HG02588 (cell line): Measurements from ENCODE around the gene PLXNB2.
A peak's percentile ranks its signal among the peaks of the same experiment; 100 is the strongest.
"Not testable (repeated sequence)": the region's sequence is repeated elsewhere in the genome, so short reads cannot be mapped to it uniquely, and the experiment has no call there.

ENCODE experiments used
- ATAC-seq: cut with Tn5 transposase; IDR thresholded peaks from one replicate; pipeline ENCODE4 v1.9.1; 2021; ENCODE audit warnings: mild to moderate bottlenecking, moderate library complexity; ENCODE audit not compliant: unreplicated experiment

Gene PLXNB2

DNA sequence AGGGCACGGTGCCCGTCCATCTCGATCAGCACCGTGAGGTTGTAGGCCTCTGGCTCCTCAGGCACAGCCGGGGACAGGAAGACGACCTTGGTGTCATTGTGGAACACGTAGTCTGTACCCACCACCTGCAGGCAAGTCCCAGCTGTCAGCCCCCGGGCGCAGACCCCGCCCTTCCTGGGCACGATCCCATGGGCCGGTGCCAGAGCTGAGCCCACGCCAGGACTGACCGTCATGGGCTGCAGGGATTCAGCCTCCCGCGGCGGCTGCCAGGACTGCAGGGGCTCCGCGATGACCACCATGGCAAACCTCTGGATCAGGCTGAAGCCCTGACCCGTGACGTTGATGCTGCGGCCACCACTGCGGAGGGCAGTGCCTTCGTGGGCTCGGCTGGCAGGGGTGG is 25.5 kb downstream of the PLXNB2 start:
- no peak for ATAC-seq

DNA sequence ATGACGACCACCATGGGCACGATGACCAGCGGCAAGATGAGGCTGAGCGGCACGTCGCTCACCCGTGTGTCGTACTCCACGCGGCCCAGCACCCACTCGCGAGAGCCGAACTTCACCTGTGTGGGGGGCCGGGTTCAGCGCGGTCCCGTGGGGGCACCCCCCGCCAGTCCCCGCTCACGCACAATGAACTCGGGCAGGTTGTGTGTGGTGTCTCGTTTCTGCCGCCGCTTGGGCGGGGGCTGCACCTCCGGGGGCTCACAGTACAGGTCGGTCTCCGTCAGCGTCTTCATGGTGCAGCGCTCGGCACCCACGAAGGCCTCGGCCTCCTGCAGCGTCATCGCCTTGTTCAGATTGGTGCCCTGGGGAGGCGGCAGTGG is 26.1 kb downstream of the PLXNB2 start:
- ATAC-seq = no peak

DNA sequence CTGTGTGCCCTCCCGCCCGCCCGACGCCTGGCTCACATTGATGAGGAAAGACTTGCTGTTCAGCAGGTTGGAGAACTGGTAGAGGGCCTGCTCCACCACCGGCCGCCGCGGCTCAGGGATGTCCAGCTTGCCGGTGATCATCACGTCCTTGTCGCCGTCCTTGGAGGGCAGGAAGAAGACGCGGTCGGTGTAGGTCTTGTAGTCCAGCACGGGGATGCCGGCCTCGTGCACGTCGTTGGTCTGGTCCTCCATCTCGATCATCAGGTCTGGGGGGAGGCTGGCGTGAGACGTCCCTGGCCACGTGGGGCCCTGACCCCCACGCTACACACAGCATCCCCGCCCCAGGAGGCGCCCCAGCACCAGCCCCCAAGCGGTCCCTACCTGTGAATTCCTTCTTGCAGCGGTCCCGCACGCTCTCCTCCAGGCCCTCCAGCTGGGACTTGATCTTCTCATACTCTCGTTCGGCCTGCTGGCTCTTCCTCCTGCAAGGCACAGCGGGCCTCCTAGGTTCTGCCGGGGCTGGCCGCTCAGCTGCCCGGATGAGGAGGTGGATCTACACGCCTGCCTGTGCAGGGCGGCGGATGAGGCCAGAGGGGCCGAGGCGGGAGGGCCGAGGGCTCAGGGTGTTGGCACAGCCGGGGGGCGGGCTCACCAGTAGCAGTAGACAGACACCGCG is 26.6 kb downstream of the PLXNB2 start:
- ATAC-seq = no peak

DNA sequence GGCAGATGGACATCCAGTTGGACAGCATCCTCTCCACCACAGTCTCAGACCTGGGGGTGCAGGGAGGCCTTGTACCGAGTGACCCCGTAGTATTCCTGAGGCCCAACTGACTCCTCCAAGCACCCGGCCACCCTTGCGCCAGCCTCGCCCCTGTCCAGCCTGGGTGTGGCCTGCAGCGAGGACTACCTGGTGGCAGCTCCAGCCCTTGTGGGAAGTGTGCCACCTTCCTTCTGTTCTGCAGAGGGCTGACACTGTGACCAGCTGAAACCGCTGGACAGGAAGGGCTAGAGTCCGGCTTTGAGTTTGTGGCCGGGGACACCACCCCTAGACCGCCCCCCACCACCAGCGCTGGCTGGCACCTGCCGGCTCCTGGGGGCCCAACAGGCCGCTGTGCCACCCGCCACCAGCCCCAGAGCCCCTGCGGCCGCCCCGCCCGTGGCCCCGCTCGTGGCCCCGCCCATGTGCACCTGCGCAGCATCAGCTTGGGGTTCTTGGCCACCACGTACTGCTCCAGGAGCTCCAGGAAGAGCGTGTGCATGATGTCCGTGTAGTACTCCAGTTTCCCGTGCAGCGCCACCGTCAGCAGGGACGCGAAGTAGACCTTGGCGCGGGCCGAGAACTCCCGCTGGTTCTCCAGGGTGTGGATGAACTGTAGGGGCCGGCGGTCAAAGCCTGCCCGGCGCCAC is 27.3 kb downstream of the PLXNB2 start:
- no peak for ATAC-seq

DNA sequence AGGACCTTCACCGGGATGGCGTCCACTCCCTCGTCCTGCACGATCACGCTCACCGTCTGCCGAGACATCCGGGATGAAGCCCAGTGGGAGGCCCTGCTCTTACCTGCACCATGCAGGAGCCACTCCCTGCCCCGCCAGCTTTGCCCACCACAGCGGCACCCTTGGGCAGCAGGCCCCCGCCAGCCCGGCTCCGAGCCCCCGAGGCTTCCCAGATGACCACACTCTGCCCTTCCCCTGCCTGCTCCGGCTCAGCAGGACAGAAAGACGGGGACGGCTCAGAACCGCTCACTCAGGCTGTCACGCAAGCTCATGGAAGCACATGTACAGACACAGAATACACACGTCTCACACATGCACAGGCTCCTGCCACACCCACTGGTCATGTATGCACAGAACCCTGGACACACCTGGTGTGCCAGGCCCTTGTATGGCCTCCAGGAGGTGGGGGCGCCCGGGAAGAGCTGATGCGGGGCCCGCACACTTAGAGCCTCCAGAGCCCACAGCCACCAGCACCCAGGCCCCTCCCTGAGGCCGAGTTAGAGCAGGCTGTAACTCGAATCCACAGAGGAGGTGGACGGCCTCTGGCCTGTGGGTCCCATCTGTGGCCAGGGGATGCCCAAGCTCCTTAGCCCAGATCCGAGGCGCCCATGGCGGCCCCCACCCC is 28.4 kb downstream of the PLXNB2 start:
- no peak for ATAC-seq

DNA sequence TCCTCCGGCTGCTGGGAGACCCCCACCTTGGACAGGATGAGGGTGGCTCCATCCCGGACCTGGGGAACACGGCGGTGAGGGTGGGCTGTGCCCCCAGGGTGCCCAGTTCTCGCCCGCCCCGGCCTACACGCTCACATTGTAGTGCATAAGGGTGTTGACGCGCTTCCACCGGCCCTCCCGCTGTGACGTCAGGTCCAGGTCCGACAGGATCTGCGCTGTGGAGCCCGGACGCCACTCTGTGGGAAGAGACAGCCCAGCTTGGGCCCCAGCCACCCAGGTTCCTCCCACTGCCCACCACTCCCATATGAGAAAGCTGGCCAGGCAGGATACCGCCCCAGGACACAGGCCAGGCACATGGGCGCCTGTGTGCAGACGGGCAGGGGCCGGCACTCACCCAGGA is 29.0 kb downstream of the PLXNB2 start:
- ATAC-seq = no peak

DNA sequence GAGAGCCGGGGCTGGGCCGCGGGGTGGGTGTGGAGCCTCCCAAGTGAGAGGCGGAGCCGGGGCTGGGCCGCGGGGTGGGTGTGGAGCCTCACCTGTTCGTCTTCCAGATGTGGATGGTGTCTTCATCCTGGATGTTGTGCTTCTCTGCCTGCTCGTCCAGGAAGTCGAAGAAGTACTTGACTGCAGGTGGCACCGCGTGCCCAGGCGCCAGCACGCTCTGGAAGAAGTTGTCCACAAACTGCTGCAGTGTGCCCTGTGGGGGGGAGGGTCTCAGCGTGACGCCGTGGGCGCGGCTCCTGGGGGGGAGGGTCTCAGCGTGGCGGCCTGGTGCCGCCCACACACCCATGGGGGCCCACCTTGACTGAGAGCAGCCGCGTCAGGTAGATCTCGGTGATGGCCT is 29.7 kb downstream of the PLXNB2 start:
- no peak for ATAC-seq

DNA sequence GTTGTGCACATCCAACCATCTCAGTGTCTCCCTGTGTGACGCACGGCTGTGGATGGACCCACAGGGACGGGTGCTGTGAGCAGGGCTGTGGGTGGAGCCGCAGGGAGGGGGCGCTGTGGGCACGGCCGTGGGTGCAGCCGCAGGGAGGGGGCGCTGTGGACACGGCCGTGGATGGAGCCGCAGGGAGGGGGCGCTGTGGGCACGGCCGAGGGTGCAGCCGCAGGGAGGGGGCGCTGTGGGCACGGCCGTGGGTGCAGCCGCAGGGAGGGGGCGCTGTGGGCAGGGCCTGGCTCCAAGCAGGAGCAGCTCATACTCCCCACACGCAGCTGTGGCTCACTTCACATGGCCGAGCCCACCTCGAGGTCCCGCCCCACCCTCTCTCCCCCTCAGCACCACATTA is 31.3 kb downstream of the PLXNB2 start:
- peak; percentile 61 for ATAC-seq

DNA sequence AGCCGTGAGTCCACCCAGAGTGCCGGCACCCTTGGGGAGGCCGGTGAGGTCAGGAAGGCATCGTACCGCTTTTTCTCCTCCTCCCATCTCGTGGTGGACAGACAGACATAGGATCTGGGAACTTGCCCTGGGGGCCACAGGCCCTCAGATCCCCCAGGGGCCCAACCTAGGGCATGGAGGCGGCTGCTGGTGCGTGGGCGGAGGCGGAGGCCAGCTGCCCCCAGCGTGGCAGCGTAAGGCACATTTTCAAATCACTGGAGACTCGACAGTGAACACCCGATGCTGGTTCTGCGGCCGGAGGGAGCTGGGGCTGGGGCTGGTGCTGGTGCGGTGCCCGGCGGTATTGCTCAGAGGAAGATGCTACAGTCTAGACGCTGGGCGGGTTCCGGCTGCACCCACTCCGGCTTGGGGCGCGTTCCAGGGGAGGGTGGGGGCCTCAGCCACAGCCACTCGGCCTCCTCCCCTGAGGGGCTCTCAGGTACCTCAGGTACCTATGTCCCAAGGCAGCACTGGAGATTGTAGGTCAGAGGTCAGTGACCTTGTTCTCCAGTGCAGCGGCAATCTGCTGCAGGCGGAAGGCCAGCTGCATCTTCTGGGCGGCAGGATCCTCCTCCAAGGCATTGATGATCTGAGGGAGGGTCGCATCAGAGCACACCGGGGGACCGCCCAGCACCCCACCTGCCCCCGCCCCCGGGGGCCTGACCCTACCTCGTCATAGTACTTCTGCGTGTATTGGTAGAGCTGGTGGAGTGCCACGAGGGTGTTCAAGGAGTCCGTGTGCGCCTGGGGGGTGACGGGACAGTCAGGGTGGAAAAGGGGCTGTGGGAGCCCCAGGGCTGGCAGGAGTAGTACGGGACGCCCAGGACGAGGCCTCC is 32.0 kb downstream of the PLXNB2 start:
- no peak for ATAC-seq

DNA sequence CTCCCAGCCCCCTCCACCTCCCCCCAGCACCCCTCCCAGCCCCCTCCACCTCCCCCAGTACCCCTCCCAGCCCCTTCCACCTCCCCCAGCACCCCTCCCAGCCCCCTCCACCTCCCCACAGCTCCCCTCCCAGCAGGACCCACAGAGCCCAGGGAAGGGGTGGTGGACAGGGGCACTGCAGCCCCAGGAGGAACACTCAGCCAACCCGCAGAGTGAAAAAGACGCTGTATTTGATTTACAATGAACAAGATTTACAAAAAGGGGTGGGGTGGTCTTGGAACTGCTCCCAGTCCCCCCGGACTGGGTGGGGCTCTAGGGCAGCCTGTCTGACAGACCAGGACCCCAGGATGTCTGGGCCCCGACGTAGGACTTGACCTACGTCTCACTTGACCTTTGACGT is 32.7 kb downstream of the PLXNB2 start:
- ATAC-seq = no peak

DNA sequence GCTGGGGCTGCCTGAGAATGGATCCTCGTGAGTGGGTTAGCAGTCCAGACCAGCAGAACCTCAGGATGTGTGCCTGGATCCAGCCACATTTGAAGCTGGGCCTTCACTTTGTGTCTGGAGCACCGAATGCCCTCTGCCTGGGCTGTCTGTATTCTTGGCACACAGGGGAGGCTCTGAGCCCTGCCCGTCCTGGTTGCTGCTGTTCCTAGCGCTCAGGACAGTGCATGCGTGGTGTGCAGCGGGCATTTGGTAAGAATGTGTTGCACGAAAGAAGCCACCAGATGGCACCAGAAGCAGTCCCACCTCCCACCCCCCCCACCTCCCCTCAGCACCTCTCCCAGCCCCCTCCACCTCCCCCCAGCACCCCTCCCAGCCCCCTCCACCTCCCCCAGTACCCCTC is 33.1 kb downstream of the PLXNB2 start:
- no peak for ATAC-seq

DNA sequence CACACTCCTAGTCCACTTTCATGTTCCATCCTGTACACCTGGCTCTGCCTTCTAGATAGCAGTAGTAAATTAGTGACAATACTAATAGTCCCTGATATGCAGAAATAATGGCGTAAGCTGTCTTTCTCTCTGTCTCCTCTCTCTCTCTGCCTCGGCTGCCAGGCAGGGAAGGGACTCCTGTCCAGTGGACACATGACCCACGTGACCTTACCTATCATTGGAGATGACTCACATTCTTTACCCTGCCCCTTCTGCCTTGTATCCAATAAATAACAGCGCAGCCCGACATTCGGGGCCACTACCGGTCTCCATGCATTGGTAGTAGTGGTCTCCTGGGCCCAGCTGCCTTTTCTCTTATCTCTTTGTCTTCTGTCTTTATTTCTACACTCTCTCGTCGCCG is 33.7 kb downstream of the PLXNB2 start:
- not testable (repeated sequence) for ATAC-seq

DNA sequence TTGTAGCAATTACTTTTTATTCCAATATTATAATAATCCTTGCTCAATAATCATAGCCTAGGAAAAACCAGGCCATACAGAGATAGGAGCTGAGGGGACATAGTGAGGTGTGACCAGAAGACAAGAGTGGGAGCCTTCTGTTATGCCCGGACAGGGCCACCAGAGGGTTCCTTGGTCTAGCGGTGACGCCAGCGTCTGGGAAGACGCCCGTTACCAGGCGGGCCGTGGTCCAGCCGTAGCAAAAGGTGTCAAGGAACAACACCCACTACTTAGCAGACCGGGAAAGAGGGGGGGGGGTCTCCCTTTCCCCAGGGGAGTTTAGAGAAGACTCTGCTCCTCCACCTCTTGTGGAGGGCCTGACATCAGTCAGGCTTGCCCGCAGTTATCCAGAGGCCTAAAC is 34.1 kb downstream of the PLXNB2 start:
- ATAC-seq = not testable (repeated sequence)

DNA sequence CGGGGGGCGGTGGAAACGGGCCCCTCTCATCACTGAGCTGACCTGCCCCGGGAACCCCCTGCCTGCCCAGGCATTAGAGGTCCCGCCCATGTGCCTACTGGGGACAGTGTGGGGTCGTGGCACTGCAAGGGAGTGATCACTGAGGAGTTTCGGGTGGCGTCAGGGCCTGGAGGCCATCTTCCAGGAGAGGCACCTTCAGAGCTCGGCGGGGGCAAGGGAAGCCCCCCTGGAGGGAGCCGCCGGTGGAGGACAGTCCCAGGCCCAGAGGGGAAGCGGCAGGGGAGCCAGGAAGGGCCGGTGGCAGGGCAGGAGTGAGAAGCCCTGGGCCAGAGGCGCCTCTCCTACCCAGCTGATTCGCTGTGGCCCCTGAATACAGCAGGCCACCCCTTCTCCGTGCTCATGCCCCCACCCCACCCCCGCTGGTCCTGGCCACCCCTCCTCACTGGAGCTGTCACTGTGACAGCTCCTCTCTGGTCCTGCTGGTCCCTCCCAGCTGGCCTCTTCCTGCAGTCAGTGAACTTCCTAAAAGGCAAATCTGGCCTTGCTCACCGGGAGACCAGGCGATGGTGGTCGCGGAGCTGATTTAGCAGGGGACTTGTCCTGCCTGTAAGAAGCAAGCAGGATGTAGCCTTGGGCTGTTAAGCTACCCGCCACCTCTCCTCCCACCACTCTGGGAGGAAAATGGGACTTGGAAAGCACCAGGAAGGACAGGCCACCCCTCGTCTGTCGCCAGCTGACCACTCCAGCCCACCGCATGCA is 35.2 kb downstream of the PLXNB2 start:
- ATAC-seq = no peak

DNA sequence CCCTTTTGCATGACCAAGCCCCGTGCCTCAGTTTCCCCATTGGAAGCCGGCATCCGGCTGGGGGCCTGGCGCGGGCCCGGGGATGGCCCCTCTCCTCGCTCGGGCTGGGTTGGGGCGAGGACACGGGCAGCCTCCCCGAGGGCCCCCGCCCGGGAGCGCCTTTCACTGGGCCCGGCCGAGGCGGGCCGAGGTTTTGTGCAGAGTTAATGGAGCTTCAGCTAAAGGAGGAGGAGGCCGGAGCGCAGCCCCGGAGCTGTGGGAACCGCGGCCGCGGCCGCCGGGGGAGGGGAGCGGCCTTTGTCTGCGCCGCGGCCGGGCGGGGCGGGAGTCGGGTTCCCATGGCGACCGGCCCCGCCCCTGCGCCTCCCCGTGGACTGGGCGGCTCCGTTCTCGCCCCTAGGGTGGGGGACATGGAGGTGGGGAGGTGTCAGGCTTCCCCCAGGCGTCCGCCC is 35.9 kb downstream of the PLXNB2 start:
- ATAC-seq = no peak

DNA sequence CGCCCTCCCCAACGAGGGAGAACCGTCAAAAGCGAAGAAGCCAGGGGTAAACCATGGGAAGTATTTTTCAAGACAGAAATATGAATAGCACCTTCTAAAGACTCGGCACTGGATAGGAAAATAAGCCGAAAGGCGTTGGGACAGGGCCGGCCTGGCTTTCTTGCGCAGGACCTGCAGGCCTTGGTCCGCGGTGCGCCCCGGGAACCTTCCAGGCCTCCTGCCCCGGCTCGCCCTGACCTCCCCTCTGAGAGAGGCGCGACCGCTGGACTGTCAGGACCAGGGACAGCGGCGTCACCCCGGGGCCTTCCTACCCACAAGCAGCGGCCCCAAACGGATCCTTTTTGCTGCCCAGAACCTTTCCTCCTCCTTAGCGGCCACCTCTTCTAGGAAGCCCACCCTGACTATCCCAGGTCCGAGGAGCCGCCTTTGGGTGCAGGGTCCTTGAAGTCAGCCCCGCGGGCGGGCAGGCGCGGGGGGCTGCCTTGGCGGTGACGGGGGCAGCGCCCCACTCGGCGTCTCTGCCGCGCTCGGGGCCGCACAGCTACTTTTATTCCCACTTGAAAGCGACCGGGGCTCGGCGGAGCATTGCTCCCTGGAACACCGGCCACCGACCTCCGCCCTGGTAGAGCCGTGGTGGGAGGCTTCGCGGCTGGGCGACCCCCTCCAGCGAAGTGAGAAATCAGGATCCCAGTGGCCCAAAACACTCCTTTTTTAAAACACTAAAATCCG is 36.6 kb downstream of the PLXNB2 start:
- no peak for ATAC-seq

DNA sequence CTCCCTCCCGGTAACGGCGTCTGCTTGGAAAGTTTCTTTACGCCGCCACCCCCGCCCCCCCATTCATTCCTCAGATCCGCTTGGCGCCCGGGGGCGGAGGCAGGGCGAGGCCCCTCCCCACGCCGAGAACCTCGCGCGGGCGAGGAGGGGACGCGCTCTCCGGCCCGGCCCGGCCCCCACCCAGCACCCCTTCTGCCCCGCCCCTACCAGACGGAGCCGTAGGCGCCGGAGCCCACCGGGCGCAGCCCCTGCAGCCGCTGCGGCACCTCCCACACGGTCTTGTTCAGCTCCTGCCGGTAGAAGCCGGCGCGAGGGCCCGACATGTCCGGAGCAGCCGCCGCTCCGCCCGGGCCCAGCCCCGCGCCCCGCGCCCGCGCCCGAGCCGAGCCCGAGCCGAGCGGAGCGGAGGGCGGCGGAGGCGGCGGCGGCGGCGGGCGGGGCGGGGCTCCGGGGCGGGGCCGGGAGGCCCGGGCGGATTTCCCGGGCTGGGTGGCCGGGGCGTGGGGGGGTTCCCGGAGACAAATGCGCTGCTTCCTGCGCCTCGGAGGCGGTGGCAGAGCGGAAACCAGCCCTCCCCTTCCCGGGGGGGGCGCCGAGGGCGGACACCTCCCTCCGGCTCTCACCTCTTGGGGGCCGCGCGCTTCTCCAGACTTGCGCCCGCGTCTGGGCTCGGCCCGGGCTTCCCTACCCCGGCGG is 37.3 kb downstream of the PLXNB2 start, which contains the start of gene MAPK11:
TSS of gene MAPK11 (minus strand) at position 411 of the 696 bp plus-strand sequence. CDS start at position 323, 88 bp downstream.
- no peak for ATAC-seq

DNA sequence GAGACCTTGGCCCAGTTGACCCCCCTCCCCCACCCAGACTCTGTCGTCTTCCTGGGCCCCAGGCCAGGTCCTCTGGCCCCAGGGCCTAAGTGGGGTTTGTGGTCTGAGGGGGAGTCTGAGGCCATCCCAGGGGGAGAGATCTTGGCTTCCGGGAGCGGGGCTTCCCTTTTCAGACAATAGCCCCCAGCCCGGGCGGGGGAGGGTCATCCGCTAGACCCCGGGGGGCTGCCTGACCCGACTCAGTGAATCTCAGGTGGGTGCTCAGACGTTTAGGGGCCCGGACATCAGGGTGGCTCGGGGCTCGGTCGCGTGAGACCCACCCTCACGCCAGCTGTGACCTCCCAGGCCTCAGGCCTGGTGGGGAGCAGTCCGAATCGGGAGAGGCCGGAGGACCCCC is 37.9 kb downstream of the PLXNB2 start:
- ATAC-seq = no peak

DNA sequence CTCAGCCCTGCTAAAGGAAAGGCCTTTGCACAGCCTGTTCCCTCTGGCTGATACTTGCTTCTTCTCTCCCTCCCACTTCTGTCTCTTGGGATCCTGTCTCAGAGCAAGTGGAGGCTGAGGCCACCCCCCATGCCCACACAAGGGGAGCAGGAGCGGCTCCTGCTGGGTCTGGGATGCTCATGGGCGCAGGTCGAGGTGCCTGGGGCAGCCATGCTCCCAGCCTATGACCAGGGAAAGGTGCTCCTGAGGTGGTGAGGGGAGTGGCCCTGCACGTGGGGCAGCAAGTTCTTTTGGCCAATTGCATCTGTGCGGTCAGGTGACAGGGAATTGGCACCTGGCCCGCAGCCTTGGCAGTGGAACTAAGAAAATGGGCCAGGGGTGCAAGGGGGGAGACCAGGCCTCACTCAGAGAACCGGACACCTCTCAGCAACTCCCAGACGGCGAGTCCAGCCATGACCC is 38.8 kb downstream of the PLXNB2 start:
- ATAC-seq = no peak
